IPS-15b (cell line): ENCODE results near the gene KNTC1.
"Not testable (repeated sequence)": the region's sequence is repeated elsewhere in the genome, so short reads cannot be mapped to it uniquely, and the experiment has no call there.

Source experiments
- H3K27me3 ChIP-seq: one replicate; pipeline ENCODE4 v1.6.1; 2013; ENCODE audit warnings: low read length; ENCODE audit not compliant: control insufficient read depth, insufficient read depth
- H3K36me3 ChIP-seq: one replicate; pipeline ENCODE4 v1.6.1; 2013; ENCODE audit warnings: low read length; ENCODE audit not compliant: control insufficient read depth, insufficient read depth
- H3K4me1 ChIP-seq: one replicate; pipeline ENCODE4 v1.6.1; 2013; ENCODE audit warnings: mild to moderate bottlenecking, low read length; ENCODE audit not compliant: control insufficient read depth, insufficient read depth
- H3K4me3 ChIP-seq: one replicate; pipeline ENCODE4 v1.5.1; 2013; ENCODE audit warnings: low read depth, low read length
- H3K9ac ChIP-seq: one replicate; pipeline ENCODE4 v1.6.1; 2013; ENCODE audit warnings: low read depth, mild to moderate bottlenecking, low read length
- H3K9me3 ChIP-seq: one replicate; pipeline ENCODE4 v1.6.1; 2013; ENCODE audit warnings: mild to moderate bottlenecking, low read length; ENCODE audit not compliant: control insufficient read depth, insufficient read depth

KNTC1 gene, protein sequence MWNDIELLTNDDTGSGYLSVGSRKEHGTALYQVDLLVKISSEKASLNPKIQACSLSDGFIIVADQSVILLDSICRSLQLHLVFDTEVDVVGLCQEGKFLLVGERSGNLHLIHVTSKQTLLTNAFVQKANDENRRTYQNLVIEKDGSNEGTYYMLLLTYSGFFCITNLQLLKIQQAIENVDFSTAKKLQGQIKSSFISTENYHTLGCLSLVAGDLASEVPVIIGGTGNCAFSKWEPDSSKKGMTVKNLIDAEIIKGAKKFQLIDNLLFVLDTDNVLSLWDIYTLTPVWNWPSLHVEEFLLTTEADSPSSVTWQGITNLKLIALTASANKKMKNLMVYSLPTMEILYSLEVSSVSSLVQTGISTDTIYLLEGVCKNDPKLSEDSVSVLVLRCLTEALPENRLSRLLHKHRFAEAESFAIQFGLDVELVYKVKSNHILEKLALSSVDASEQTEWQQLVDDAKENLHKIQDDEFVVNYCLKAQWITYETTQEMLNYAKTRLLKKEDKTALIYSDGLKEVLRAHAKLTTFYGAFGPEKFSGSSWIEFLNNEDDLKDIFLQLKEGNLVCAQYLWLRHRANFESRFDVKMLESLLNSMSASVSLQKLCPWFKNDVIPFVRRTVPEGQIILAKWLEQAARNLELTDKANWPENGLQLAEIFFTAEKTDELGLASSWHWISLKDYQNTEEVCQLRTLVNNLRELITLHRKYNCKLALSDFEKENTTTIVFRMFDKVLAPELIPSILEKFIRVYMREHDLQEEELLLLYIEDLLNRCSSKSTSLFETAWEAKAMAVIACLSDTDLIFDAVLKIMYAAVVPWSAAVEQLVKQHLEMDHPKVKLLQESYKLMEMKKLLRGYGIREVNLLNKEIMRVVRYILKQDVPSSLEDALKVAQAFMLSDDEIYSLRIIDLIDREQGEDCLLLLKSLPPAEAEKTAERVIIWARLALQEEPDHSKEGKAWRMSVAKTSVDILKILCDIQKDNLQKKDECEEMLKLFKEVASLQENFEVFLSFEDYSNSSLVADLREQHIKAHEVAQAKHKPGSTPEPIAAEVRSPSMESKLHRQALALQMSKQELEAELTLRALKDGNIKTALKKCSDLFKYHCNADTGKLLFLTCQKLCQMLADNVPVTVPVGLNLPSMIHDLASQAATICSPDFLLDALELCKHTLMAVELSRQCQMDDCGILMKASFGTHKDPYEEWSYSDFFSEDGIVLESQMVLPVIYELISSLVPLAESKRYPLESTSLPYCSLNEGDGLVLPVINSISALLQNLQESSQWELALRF (N-terminal part only)

DNA sequence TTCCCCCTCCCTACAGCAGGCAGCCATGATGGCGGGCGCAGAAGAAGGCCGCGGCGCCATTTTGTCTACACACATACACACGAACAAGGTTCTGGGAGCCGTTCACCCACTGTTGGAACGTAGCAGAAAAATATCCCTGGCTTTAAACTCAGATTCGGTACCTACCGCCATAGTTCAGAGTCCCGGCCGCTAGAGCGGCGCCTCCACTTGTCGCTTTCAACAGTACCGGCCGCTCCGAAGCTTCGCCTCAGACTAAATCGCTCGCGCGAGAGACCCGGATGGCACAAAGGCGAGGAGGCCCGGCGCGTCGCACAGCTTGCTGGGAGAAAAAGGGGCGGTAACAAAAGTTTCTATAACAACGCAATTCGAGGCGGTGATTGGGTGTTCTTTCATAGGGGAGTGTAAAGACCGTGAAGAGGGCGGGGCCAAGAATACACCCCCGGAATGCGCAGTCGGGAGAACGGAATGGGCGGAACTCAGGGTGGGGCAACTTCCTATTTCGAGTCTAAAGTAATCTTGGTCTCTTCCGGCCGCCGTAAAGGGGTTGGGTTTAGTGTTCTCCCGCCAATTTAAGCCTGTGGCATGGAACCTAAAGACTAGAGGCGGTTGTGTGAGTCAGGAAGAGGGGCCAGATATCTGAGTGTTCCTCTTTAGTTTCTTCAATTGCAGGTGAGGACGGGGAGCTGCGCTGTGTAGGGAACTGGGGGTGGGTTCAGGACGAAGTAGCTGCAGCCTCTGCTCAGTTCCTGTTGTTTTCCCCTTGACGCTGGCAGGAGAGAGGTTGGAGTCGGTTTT, at the start of gene KNTC1, which contains the start of gene RSRC2:
KNTC1 (plus strand) TSS at position 567 of the 795 bp plus-strand sequence. CDS start 2,815 bp downstream, outside the sequence.
RSRC2 (minus strand) TSS at position 254 of the 795 bp plus-strand sequence; CDS start at position 171, 83 bp downstream.
- Histone ChIP-seq H3K27me3 (no peaks in the 10 kb centered on the region), H3K9me3 (no peaks in the 10 kb centered on the region), H3K4me1 (peaks cover 9% of the 10 kb centered on the region), H3K36me3 (peaks cover 4% of the 10 kb centered on the region), H3K9ac (peak within 1 kb of the TSS; percentile 100), H3K4me3 (peak within 1 kb of the TSS; percentile 94)

DNA sequence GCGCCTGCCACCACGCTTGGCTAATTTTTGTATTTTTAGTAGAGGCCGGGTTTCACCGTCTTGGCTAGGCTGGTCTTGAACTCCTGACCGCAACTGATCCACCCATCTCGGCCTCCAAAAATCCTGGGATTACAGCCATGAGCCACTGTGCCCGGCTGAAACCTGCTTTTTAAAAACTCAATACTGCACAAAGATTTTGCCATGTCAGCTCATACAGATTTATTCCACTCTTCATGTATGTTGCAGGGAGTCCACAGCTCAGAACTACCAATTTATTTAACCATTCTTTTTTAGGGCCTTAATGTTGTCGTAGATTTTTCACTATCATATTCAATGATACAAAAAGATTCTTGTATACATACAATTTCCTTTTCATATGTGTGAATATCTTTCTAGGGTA, 46.3 kb upstream of the KNTC1 start:
- peaks cover 18% of the 10 kb centered on the region for H3K36me3 ChIP-seq

DNA sequence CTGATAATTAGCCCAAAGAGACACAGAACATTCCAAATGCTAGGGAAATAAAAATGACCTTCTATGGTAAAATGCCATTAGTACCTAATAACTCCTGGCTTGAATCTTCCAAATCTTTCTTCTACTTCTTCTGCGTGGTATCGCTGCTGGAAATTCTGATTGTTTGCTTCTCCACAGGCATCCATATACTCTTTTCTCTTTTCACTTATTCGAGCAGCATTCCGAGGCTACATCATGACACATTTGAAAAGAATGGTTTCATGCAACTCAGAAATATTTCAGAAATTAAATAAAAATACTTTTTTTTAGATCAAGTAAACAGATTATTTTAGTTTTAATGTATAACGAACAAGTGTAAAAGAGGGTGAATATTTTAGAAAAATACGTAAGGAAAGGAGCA, 45.2 kb upstream of the KNTC1 start:
- Histone ChIP-seq H3K27me3 (no peaks in the 10 kb centered on the region), H3K4me3 (no peak overlapping the region), H3K36me3 (peaks cover 23% of the 10 kb centered on the region), H3K9ac (no peak overlapping the region), H3K9me3 (no peaks in the 10 kb centered on the region), H3K4me1 (no peaks in the 10 kb centered on the region)

More for the DNA sequence above, 46.3 kb upstream of the KNTC1 start:
- Histone ChIP-seq H3K9me3 (no peaks in the 10 kb centered on the region), H3K27me3 (no peaks in the 10 kb centered on the region), H3K9ac (no peak overlapping the region), H3K4me1 (no peaks in the 10 kb centered on the region), H3K4me3 (no peak overlapping the region)

DNA sequence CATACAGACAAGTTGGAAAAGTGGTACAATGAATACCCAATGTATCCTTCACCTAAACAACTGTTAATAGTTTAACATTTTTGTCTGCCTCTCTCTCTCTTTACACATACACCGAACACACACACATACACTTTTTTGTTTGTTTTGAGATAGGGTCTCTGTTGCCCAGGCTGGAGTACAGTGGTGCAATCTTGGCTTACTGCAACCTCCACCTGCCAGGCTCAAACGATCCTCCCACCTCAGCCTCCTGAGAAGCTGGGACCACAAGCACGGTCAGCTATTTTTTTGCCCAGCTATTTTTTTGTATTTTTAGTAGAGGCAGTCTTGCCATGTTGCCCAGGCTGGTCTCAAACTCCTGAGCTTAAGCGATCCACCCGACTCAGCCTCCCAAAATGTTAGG, 43.1 kb upstream of the KNTC1 start:
- H3K4me1 ChIP-seq, result no peaks in the 10 kb centered on the region
- no peak overlapping the region for H3K9ac ChIP-seq
- peaks cover 26% of the 10 kb centered on the region for H3K36me3 ChIP-seq

DNA sequence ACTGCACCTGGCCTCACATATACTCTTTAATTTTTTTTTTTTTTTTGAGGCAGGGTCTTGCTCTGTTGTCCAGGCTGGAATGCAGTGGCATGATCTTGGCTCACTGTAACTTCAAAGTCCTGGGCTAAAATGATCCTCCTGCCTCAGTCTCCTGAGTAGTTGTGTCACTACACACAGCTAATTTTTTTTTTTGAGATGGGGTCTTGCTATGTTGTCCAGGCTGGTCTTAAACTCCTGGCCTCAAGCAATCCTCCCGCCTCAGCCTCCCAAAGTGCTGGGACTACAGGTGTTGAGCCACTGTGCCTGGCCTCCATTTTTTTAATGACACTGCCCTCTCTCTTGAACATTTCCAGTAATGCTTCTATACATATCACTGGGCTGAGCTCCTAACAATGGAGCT, 42.7 kb upstream of the KNTC1 start:
- H3K9ac ChIP-seq, H3K27me3 ChIP-seq, H3K4me1 ChIP-seq, H3K4me3 ChIP-seq, H3K9me3 ChIP-seq: not testable (repeated sequence)
- H3K36me3 ChIP-seq, result peaks cover 26% of the 10 kb centered on the region

More for the DNA sequence above, 43.1 kb upstream of the KNTC1 start:
- Histone ChIP-seq H3K27me3 (no peaks in the 10 kb centered on the region), H3K9me3 (no peaks in the 10 kb centered on the region), H3K4me3 (no peak overlapping the region)

DNA sequence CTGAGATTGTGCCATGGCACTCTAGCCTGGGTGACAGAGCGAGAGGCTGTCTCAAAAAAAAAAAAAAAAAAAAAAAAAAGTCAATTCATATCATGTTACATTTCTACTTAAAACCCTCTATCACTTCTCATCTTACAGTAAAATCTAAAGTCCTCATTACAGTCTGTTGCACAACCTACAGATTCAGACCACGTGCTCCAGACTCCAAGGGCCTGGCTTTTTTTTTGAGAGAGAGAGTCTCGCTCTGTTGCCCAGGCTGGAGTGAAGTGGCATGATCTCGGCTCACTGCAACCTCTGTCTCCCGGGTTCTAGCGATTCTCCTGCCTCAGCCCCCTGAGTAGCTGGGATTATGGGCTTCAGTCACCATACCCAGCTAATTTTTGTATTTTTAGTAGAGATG, 40.7 kb upstream of the KNTC1 start:
- H3K27me3 ChIP-seq, H3K4me3 ChIP-seq, H3K4me1 ChIP-seq, H3K9ac ChIP-seq, H3K9me3 ChIP-seq: not testable (repeated sequence)
- H3K36me3 ChIP-seq, result peaks cover 26% of the 10 kb centered on the region

DNA sequence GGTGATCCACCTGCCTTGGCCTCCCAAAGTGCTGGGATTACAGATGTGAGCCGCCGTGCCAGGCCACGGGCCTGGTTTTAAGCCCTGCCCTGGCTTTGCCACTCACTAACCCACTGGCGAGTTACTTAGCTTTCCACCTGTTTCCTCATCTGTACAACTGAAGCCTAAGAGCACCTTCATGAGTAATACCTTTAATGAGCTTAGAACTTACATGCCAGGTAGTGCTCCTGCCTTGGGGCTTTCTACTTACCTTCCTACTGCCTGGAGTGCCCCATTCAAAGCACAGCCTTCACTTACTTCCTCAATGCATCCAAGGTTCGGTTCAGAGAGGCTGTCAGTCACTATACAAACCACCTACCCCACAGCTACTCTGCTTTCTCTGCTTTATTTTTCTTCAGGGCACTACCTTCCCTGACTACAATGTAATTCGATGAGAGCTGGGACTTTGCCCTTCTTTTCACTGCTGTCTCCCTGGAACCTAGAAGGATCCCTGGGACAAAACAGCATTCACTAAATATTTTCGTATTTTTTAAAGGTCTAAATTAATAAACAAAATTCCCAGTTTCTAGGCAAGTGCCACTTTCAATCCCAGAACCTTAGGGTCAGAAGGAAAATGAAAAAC, 40.1 kb upstream of the KNTC1 start:
- Histone ChIP-seq H3K9me3 (no peaks in the 10 kb centered on the region), H3K9ac (no peak overlapping the region), H3K27me3 (no peaks in the 10 kb centered on the region), H3K36me3 (peaks cover 30% of the 10 kb centered on the region), H3K4me1 (no peaks in the 10 kb centered on the region), H3K4me3 (no peak overlapping the region)

DNA sequence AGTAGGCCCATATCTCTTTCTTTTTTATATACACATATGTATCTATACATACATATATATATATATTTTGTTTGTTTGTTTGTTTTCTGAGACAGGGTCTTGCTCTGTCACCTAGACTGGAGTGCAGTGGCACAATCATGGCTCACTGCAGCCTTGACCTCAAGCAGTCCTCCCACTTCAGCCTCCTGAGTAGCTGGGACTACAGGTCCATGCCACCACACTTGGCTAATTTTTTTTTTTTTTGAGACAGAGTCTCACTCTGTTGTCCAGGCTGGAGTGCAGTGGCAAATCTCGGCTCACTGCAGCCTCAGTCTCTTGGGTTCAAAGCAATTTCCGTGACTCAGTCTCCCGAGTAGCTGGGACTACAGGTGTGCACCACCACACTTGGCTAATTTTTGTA, 39.2 kb upstream of the KNTC1 start:
- H3K36me3 ChIP-seq, result peaks cover 34% of the 10 kb centered on the region
- not testable (repeated sequence) for H3K4me1 ChIP-seq

DNA sequence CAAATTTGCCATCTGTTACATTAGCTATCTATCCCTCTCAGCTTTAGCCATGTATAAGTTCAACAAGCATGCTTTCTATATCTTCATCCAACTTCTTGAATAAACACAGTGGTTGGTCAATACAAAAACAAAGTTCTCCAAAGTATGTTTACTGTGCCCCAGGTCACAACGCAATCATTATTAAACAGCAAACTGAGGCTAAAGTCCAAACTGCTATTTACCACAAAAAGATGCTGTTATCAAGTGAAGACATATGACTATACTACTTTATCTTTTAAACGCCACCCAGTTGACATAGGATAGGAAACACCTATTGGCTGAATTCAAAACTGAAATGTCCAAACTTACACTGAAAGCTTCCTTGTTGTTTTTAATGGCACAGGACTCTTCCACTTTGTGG, 38.0 kb upstream of the KNTC1 start:
- H3K4me1 ChIP-seq, result no peaks in the 10 kb centered on the region
- H3K36me3 ChIP-seq, result peaks cover 31% of the 10 kb centered on the region
- no peak overlapping the region for H3K9ac ChIP-seq
- H3K4me3 ChIP-seq, result no peak overlapping the region
- H3K27me3 ChIP-seq, result no peaks in the 10 kb centered on the region
- no peaks in the 10 kb centered on the region for H3K9me3 ChIP-seq

More for the DNA sequence above, 39.2 kb upstream of the KNTC1 start:
- not testable (repeated sequence) for H3K9ac ChIP-seq, H3K9me3 ChIP-seq, H3K4me3 ChIP-seq, H3K27me3 ChIP-seq

DNA sequence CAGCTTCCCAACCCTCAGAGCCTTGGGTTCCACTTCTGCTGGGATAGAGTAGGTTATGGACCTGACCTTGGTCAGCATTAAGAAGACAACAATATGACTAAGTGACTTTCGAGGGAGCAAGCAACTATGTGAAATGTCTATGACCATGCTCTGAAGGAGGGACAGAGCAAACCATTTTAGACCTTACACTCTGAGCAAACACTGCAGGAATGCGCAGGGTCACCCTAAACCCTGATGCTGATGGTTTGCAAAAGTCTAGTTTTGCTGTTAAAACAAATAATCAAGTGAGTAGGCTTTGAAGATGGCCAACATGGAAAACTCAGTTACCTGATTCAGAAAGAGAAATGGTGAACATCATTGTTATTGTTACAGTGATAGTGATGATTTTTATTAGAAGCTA, 35.1 kb upstream of the KNTC1 start:
- no peaks in the 10 kb centered on the region for H3K9me3 ChIP-seq
- H3K27me3 ChIP-seq, result no peaks in the 10 kb centered on the region
- H3K9ac ChIP-seq, result no peak overlapping the region
- H3K4me1 ChIP-seq, result no peaks in the 10 kb centered on the region
- peaks cover 15% of the 10 kb centered on the region for H3K36me3 ChIP-seq
- H3K4me3 ChIP-seq, result no peak overlapping the region
